Ectodermal cell (in vitro differentiated cells): ENCODE measurements around the gene PPP1R15B.

ENCODE experiments used
- H3K27ac ChIP-seq: 2 replicates; pipeline ENCODE4 v1.7.0; 2013; ENCODE audit warnings: mild to moderate bottlenecking, low read depth, low read length; ENCODE audit not compliant: insufficient read depth, poor library complexity, severe bottlenecking
- H3K27me3 ChIP-seq: 2 replicates; pipeline ENCODE4 v1.7.0; 2013; ENCODE audit warnings: mild to moderate bottlenecking, low read length; ENCODE audit not compliant: insufficient read depth, control insufficient read depth, poor library complexity, severe bottlenecking
- H3K36me3 ChIP-seq: one replicate; pipeline ENCODE4 v1.7.0; 2013; ENCODE audit warnings: low read length; ENCODE audit not compliant: control insufficient read depth, insufficient read depth
- H3K4me1 ChIP-seq: one replicate; pipeline ENCODE4 v1.7.0; 2013; ENCODE audit warnings: low read length; ENCODE audit not compliant: control insufficient read depth, insufficient read depth
- H3K4me3 ChIP-seq: 2 replicates; pipeline ENCODE4 v1.7.0; 2013; ENCODE audit warnings: low read depth, low read length, control low read depth; ENCODE audit not compliant: insufficient read depth
- H3K9me3 ChIP-seq: 2 replicates; pipeline ENCODE4 v1.7.0; 2013; ENCODE audit warnings: mild to moderate bottlenecking, low read length, moderate library complexity; ENCODE audit not compliant: control insufficient read depth
- WGBS, 2 experiments: methylation state at CpG; one replicate each; pipeline ENCODE4 v1.1.7; 2013; ENCODE audit warnings: missing lambda C conversion rate in 2 of 2; 5-methylcytosine and 5-hydroxymethylcytosine counted together

PPP1R15B gene

DNA sequence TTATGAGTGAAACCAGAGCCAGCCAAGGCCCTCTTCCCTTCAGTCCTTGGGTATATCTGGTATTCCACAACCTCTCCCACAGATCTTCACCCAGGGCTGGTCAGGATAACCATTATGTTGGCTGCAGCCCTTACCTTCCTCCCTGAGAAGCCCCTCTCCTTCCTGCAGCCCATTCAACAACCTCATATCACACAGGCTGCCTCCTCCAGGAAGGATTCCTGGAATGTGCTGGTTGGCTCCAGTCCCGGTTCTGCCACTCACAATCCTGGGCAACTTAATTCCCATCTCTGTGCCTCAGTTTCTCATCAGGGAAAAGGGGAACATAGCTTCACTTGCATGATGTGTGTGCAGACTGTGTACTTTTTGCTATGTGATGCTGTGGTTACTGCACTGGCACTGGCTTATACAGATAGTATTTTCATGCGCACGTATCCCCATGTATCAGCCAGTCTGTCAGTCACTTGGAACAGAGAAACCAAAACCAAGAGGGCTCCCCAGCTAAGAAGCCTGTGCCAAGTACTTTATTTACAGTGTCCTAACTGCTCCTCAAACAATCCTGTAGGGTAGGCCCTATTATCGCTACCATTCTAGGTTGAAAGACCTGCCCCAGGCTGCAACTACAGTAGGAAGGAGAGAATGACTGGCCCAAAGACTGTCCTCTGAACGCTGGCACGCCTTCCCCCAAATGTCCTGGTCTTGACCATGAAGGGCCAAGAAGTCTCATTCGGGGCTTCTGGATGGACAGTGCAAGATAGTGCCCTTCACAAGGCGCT is 39.9 kb upstream of the PPP1R15B start:
- Histone ChIP-seq H3K4me1 (peaks cover 47% of the 10 kb centered on the region), H3K9me3 (no peaks in the 10 kb centered on the region), H3K27ac (no peak overlapping the region), H3K4me3 (no peak overlapping the region), H3K36me3 (peaks cover 20% of the 10 kb centered on the region), H3K27me3 (no peaks in the 10 kb centered on the region)
- WGBS, 2 experiments, result 69 to 70% methylated on average over 8 of the region's 8 CpGs

GRCh38 chr1:204450461-204451257 is 39.0 kb upstream of the PPP1R15B start:
- Histone ChIP-seq H3K27me3 (no peaks in the 10 kb centered on the region), H3K27ac (no peak overlapping the region), H3K4me3 (no peak overlapping the region), H3K9me3 (no peaks in the 10 kb centered on the region), H3K4me1 (peaks cover 42% of the 10 kb centered on the region), H3K36me3 (peaks cover 25% of the 10 kb centered on the region)
- 77 to 81% methylated on average over 8 of the region's 8 CpGs for WGBS, 2 experiments

GRCh38 chr1:204449678-204450280 is 38.2 kb upstream of the PPP1R15B start:
- H3K4me1 ChIP-seq, result peaks cover 36% of the 10 kb centered on the region
- no peaks in the 10 kb centered on the region for H3K9me3 ChIP-seq
- H3K4me3 ChIP-seq, result no peak overlapping the region
- peaks cover 33% of the 10 kb centered on the region for H3K36me3 ChIP-seq
- no peaks in the 10 kb centered on the region for H3K27me3 ChIP-seq
- H3K27ac ChIP-seq, result no peak overlapping the region
- 80 to 83% methylated on average over 8 of the region's 8 CpGs for WGBS, 2 experiments

- H3K4me1 ChIP-seq, result peaks cover 30% of the 10 kb centered on the region
- H3K36me3 ChIP-seq, result peaks cover 40% of the 10 kb centered on the region
- no peaks in the 10 kb centered on the region for H3K9me3 ChIP-seq
- H3K27me3 ChIP-seq, result no peaks in the 10 kb centered on the region
- H3K4me3 ChIP-seq, result no peak overlapping the region
- 95% methylated on average over 6 of the region's 6 CpGs for WGBS, 2 experiments
- no peak overlapping the region for H3K27ac ChIP-seq
Observed at GRCh38 chr1:204448991-204449677, 37.5 kb upstream of the PPP1R15B start.

DNA sequence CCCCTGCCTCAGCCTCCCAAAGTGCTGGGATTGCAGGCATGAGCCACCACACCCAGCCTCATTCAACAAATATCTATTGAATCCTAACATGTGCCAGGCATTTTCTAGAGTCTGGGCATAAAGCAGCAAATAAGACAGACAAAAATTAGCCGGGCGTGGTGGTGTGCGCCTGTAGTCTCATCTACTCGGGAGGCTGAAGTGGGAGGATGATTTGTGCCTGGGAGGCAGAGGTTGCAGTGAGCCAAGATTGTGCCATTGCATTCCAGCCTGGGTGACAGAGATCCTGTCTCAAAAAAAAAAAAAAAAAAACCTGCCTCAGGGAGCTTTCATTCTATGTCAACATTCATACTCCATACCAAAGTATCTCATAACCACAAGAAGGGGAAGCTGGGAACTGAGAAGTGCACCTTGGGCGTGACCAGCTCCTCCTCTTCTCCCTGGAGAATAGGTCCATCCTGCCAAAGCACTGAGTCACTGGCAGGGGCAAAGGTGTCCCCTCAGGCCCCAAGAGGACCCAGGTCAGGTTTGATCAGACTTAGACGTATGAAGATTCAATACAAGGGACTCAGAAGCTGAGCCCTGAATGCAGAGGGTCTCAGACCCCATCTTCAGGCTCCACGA is 36.8 kb upstream of the PPP1R15B start:
- Histone ChIP-seq H3K36me3 (peaks cover 46% of the 10 kb centered on the region), H3K27ac (no peak overlapping the region), H3K27me3 (no peaks in the 10 kb centered on the region), H3K4me1 (peaks cover 28% of the 10 kb centered on the region), H3K9me3 (no peaks in the 10 kb centered on the region), H3K4me3 (no peak overlapping the region)
- WGBS, 2 experiments, result 94 to 97% methylated on average over 7 of the region's 7 CpGs

DNA sequence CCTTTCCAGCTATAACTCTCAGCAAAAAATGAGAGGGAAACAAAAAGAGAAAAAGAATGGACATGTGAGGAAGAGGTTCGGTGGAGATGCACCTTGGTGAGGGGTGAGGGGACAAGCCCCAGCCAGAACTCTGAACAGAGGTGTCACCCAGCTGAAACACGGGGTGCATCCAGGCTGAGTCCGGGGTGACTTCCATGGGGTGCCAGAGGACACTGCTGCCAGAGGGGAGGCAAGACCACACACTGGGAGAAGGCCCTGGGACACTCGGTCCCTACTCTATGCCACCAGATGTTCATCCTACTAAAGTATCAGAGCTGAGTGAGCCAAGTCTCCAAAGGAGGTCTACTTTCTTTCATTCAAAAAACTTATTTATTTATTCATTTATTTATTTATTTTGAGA is 36.1 kb upstream of the PPP1R15B start:
- H3K36me3 ChIP-seq, result peaks cover 47% of the 10 kb centered on the region
- peaks cover 23% of the 10 kb centered on the region for H3K4me1 ChIP-seq
- no peaks in the 10 kb centered on the region for H3K27me3 ChIP-seq
- no peak overlapping the region for H3K4me3 ChIP-seq
- WGBS, 2 experiments, result 82 to 85% methylated on average over 4 of the region's 4 CpGs
- H3K27ac ChIP-seq, result no peak overlapping the region
- H3K9me3 ChIP-seq, result no peaks in the 10 kb centered on the region

GRCh38 chr1:204447190-204447589 is 35.6 kb upstream of the PPP1R15B start:
- Histone ChIP-seq H3K4me3 (no peak overlapping the region), H3K36me3 (peaks cover 53% of the 10 kb centered on the region), H3K9me3 (no peaks in the 10 kb centered on the region), H3K27ac (peak overlapping the region; percentile 65), H3K4me1 (peaks cover 23% of the 10 kb centered on the region), H3K27me3 (no peaks in the 10 kb centered on the region)
- 85 to 90% methylated on average over 6 of the region's 6 CpGs for WGBS, 2 experiments

DNA sequence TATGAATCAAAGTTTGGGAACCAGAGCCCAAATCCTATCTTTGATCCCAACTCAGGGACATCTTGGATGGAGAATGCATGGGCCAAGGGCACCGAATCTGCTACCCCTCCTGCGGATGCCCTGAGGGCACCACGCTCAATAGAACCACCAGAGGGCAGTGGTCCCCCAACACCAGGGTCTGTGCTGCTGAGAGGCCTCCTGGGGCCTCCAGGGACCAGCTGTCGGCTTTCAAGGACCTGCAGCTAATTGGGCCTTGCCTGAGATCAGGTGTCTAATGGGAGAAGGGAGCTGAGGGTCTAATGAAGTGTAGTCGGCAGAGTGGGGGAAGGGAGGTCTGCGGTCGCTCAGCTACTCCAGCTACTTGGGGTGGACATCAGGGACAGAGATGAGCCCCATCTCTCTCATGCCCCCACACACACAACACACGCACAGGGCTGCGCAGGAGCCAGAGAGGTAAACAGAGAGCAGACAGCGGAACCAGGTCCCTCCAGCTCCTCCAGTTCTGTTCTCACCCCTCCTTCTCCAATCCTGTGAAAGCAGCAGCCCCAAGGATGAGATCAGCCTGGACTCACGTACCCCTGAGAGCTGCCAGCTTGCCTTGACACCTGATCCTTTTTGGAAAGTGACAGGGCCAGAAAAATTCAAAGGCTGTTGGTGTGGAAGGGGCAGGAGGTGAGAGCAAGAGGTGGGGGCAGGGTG is 34.9 kb upstream of the PPP1R15B start:
- 43 to 45% methylated on average over 11 of the region's 11 CpGs for WGBS, 2 experiments
- peaks cover 20% of the 10 kb centered on the region for H3K4me1 ChIP-seq
- peaks cover 59% of the 10 kb centered on the region for H3K36me3 ChIP-seq
- H3K4me3 ChIP-seq, result no peak overlapping the region
- no peaks in the 10 kb centered on the region for H3K9me3 ChIP-seq
- peak overlapping the region; percentile 65 for H3K27ac ChIP-seq
- no peaks in the 10 kb centered on the region for H3K27me3 ChIP-seq

DNA sequence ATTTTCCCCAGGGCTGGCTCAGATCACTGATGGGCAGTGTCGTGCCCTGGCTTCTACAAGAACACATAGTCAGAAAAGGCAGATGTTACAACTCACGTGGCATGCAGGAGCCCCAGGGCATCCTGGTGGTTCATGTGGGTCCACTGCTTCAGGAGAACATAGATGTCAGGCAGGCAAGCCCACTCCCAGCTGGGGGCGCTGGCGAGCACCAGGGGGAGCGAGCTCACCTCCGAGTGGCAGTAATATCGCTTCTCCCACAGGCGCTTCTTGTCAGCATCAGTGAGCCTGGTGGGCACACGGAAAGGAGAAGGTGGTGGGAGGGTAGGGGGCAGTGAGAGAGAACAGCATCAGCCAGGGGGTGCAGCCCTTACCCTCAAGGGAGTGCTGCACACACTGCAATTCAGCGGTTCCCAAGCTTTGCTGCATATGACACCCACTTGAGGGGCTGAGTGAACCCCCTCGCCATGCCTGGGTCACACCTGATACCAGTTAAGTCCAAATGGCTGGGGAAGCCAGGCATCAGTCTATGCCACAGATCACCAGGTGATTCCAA is 34.3 kb upstream of the PPP1R15B start:
- Histone ChIP-seq H3K9me3 (no peaks in the 10 kb centered on the region), H3K36me3 (peaks cover 65% of the 10 kb centered on the region), H3K4me3 (no peak overlapping the region), H3K4me1 (peaks cover 18% of the 10 kb centered on the region), H3K27me3 (no peaks in the 10 kb centered on the region), H3K27ac (peak overlapping the region; percentile 36)
- WGBS, 2 experiments, result 63 to 69% methylated on average over 11 of the region's 11 CpGs
